Activated CD8-positive, alpha-beta T cell treated with anti-CD3 and anti-CD28 coated beads, Interleukin-2, amount 10 ng/mL, durations not matched to agents 7 days and 5 days (primary cell): Measurements from ENCODE around the gene SHISA5. TPM values are rescaled to one million over a fixed set of nuclear protein-coding genes. Genes with fewer than 3 reads are reported as not detected.

Experiments used
- ATAC-seq: fragments of 150-1000 bp; cut with Tn5 transposase; one replicate; pipeline ENCODE4 v1.10.0; 2021; ENCODE audit warnings: moderate library complexity
- CTCF ChIA-PET: fragments of 350-600 bp; sonication (Branson Sonifier 250); formaldehyde crosslinking; loops from one replicate; lab custom pipeline; 2021; ENCODE audit warnings: antibody characterized with exemption; lab: Charles Lee
- POLR2A ChIA-PET: fragments of 350-600 bp; sonication (Branson Sonifier 250); formaldehyde crosslinking; loops from one replicate; lab custom pipeline; 2021; ENCODE audit warnings: antibody characterized with exemption; lab: Charles Lee
- DNase-seq: peaks from one replicate; pipeline ENCODE4 v3.0.0-alpha.2; 2020
- H3K27ac Mint-ChIP-seq: one replicate; pipeline ENCODE4 v1.8.0; 2021; ENCODE audit warnings: mild to moderate bottlenecking, mixed read lengths
- H3K27me3 Mint-ChIP-seq: one replicate; pipeline ENCODE4 v1.8.0; 2021; ENCODE audit warnings: low read depth, mixed read lengths
- H3K36me3 Mint-ChIP-seq: one replicate; pipeline ENCODE4 v1.8.0; 2021; ENCODE audit warnings: low read depth, mixed read lengths
- H3K4me1 Mint-ChIP-seq: one replicate; pipeline ENCODE4 v1.8.0; 2021; ENCODE audit warnings: low read depth, mixed read lengths
- H3K4me3 Mint-ChIP-seq: one replicate; pipeline ENCODE4 v1.8.0; 2021; ENCODE audit warnings: mild to moderate bottlenecking, mixed read lengths
- H3K9me3 Mint-ChIP-seq: one replicate; pipeline ENCODE4 v1.8.0; 2022; ENCODE audit warnings: mixed read lengths; ENCODE audit not compliant: insufficient read depth
- total RNA-seq, 2 experiments: library from RNA; stranded (reverse); gene quantifications; one replicate each; pipeline ENCODE4 v1.2.3, GENCODE V29; 2021

Gene SHISA5
- total RNA-seq, 2 experiments from 2014 or later = 195 to 201 TPM

DNA sequence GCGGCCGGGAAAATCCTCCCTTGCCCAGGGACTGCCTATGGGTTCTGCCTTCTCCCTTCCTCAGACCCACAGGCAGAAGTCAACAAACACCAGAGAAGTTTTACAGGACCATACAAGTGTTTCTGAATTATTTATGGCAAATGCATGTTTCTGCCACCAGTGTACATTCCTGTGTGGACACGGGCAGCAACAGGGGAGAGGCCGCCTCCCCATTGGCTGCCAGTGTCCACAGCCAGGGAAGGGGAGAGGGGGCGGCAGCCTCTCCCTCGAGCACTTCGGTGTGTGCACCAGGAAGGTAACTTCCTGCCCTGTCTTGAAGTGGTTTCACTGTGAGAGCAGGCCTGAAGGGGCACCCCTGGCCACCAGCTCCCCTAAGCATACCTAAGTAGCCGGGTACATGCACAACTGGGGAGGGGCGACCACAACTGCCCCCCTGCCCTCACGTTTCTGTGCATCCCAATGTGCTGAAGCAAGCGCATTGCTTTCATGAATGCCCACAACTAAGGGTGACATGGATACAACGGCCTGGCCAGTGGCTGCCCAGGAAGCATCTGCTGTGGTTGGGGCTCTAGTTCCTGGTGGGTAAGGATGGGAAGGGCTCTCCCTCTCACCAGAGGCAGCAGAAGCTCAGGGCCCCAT lies 14.8 kb upstream of the SHISA5 start:
- peak; percentile 49 for ATAC-seq
- Mint-ChIP-seq H3K4me1 (peaks cover 67% of the 10 kb centered on the region), H3K27me3 (no peaks in the 10 kb centered on the region), H3K27ac (peak overlapping the region; percentile 82), H3K4me3 (no peak overlapping the region), H3K9me3 (no peaks in the 10 kb centered on the region), H3K36me3 (peaks cover 24% of the 10 kb centered on the region)
- ChIA-PET CTCF (interaction anchor here (0.6 to 1.6 kb wide), 3 partner anchors 10 to 83 kb away, joined by 3 to 7 read pairs (median 3); partner anchors contain the start of genes CCDC51 and TMA7), POLR2A (no interaction called here)
- peak; percentile 41 for DNase-seq

DNA sequence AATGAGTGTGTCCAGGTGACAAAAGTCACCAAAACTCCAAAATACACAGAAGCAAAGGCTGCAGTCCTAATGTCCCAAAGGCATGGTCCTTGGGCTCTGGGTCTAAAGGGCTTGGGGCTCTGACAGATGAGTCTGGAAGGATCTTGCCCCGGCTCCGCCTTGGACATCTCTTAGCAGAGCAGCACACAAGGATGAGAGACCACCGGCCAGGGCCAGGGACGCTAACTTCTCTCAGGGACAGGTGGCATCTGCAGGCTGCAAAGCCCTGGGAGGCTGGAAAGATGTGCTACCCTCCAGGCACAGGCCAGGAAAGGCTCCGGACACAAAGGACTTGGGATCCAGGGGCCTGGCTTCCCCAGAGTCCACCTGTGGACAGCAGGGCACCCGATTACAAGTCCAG lies 14.1 kb upstream of the SHISA5 start:
- DNase-seq = no peak
- peaks cover 22% of the 10 kb centered on the region for H3K36me3 Mint-ChIP-seq
- H3K27me3 Mint-ChIP-seq = no peaks in the 10 kb centered on the region
- H3K9me3 Mint-ChIP-seq = no peaks in the 10 kb centered on the region
- H3K4me3 Mint-ChIP-seq = no peak overlapping the region
- peak overlapping the region; percentile 82 for H3K27ac Mint-ChIP-seq
- H3K4me1 Mint-ChIP-seq = peaks cover 69% of the 10 kb centered on the region
- ATAC-seq = no peak
- ChIA-PET CTCF (interaction anchor here (1.6 kb wide), 1 partner anchor 82 kb away, joined by 7 read pairs; no protein-coding TSS in a partner anchor), POLR2A (no interaction called here)

- peaks cover 73% of the 10 kb centered on the region for H3K4me1 Mint-ChIP-seq
- ATAC-seq (no peak), DNase-seq (peak; percentile 46)
- peaks cover 4% of the 10 kb centered on the region for H3K27me3 Mint-ChIP-seq
- ChIA-PET CTCF (interaction anchor here (0.8 to 4.0 kb wide), 5 partner anchors 10 to 80 kb away, joined by 3 to 29 read pairs (median 10); no protein-coding TSS in a partner anchor), POLR2A (interaction anchor here (2.0 kb wide), 1 partner anchor 50 kb away, joined by 9 read pairs; a partner anchor contains a TSS)
- H3K36me3 Mint-ChIP-seq = peaks cover 17% of the 10 kb centered on the region
- no peaks in the 10 kb centered on the region for H3K9me3 Mint-ChIP-seq
- peak overlapping the region; percentile 77 for H3K27ac Mint-ChIP-seq
- H3K4me3 Mint-ChIP-seq = peak overlapping the region; percentile 50
Measured at GRCh38 chr3:48516571-48516970, 12.6 kb upstream of the SHISA5 start.

DNA sequence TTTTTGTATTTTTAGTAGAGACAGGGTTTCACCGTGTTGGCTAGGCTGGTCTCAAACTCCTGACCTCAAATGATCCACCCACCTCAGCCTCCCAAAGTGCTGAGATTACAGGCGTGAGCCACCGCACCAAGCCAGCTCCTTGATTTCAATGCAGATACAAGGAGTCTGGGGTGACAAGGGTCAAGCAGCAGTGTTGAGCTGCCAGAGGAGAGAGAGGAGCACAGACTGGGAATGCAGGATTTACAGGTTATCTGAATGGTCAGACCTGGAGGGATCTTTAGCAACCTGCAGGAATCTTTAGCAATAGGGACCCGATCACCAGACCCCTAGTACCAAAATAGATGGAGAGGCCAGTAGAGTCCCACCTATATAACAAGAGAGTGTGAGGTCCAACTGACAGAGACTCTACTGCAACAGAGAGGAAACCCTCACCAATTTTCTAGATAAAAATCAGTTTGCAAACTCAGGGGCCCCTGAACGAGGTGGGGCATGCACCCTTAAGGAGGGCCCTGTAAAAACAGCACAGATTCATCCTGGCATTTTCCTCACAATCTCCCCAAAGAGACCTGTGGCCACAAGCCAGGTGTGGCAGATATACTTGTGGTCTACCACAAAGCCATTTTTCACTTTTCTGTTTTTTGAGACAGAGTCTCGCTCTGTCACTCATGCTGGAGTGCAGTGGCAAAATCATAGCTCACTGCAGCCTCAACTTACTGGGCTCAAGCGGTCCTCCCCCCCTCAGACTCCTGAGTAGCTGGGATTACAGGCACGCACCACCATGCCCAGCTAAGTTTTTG lies 10.7 kb upstream of the SHISA5 start:
- DNase-seq = peak; percentile 77
- POLR2A ChIA-PET = interaction anchor here (0.6 to 3.7 kb wide), 5 partner anchors 9 to 58 kb away, joined by 3 to 14 read pairs (median 4); a partner anchor contains a TSS

DNA sequence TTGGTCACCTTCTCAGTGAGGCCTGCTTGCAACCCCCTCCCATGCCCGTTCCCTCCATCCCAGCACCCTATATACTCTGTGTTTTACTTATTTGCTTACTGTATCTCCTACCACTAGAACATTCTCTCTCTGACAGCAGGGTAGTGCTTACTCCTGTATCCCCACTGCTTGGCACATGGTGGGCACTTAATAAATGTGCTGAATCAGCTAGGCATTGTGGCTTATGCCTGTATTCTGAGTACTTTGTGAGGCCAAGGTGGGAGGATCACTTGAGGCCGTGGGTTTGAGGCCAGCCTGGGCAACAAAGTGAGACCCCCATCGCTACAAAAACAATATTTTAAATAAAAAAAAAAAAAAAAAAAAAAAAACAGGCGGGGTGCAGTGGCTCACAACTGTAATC lies 7.6 kb upstream of the SHISA5 start:
- Mint-ChIP-seq H3K27ac (no peak overlapping the region), H3K4me3 (no peak overlapping the region), H3K27me3 (peaks cover 6% of the 10 kb centered on the region), H3K9me3 (no peaks in the 10 kb centered on the region), H3K36me3 (peaks cover 2% of the 10 kb centered on the region), H3K4me1 (peaks cover 49% of the 10 kb centered on the region)
- CTCF ChIA-PET = interaction anchor here (0.9 to 10.0 kb wide), 4 partner anchors 18 to 111 kb away, joined by 3 to 117 read pairs (median 4); no protein-coding TSS in a partner anchor
- no peak for DNase-seq
- POLR2A ChIA-PET = no interaction called here
- ATAC-seq = no peak

More for the DNA sequence above, 10.7 kb upstream of the SHISA5 start:
- H3K36me3 Mint-ChIP-seq = peaks cover 12% of the 10 kb centered on the region
- H3K4me3 Mint-ChIP-seq = peak overlapping the region; percentile 43
- no peaks in the 10 kb centered on the region for H3K9me3 Mint-ChIP-seq
- ATAC-seq = peak; percentile 73
- H3K4me1 Mint-ChIP-seq = peaks cover 65% of the 10 kb centered on the region
- peak overlapping the region; percentile 75 for H3K27ac Mint-ChIP-seq
- CTCF ChIA-PET = interaction anchor here (0.8 to 4.0 kb wide), 9 partner anchors 8 to 114 kb away, joined by 3 to 29 read pairs (median 5); partner anchors contain the start of gene SHISA5
- peaks cover 6% of the 10 kb centered on the region for H3K27me3 Mint-ChIP-seq

DNA sequence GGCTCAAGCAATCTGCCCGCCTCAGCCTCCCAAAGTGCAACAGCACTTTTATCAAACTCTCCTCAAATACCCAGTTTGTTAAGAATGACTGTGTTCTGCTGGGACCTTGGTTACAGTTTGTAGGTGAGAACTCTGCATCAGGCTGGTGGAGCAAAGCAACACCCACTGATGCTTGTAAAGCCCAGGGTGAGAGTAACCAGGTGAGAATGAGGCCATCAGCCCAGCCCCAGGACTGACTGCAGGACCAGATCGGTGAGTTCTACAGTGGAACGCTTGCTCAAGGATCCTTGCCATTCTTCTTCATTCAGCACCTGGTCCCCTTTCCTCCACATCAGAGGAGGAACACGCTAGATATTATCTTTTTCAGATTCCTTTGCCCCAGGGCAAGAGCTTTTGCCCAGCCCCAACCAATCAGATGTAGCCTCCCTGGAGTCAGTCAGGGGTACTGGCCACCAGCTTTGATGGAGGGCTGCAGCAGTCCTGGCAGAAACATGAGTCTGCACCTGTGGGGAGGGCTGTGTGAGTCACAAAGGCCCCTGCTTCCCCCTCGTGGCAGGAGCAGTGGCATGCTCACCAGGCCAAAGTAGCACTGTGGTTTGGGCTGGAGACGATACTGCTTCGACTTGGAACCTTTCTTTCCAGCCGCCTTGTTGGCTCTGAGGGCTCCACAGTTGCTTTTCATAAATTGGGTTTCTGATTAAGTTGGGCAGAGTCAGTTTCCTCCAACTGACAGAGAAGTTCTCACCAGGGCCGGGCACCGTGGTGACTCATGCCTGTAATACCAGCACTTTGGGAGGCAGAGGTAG lies 3.5 kb upstream of the SHISA5 start:
- ChIA-PET CTCF (interaction anchor here (0.6 to 10.0 kb wide), 31 partner anchors 8 to 267 kb away, joined by 3 to 117 read pairs (median 4); partner anchors contain the start of genes ATRIP, CCDC51, TMA7 and ZNF589), POLR2A (interaction anchor here (0.6 to 2.3 kb wide), 6 partner anchors 35 to 75 kb away, joined by 3 to 15 read pairs (median 4); a partner anchor contains a TSS)
- H3K27me3 Mint-ChIP-seq = peaks cover 6% of the 10 kb centered on the region
- peak overlapping the region; percentile 81 for H3K27ac Mint-ChIP-seq
- no peaks in the 10 kb centered on the region for H3K36me3 Mint-ChIP-seq
- peaks cover 53% of the 10 kb centered on the region for H3K4me1 Mint-ChIP-seq
- H3K9me3 Mint-ChIP-seq = no peaks in the 10 kb centered on the region
- ATAC-seq = peak; percentile 87
- DNase-seq = peak; percentile 86
- H3K4me3 Mint-ChIP-seq = no peak overlapping the region

DNA sequence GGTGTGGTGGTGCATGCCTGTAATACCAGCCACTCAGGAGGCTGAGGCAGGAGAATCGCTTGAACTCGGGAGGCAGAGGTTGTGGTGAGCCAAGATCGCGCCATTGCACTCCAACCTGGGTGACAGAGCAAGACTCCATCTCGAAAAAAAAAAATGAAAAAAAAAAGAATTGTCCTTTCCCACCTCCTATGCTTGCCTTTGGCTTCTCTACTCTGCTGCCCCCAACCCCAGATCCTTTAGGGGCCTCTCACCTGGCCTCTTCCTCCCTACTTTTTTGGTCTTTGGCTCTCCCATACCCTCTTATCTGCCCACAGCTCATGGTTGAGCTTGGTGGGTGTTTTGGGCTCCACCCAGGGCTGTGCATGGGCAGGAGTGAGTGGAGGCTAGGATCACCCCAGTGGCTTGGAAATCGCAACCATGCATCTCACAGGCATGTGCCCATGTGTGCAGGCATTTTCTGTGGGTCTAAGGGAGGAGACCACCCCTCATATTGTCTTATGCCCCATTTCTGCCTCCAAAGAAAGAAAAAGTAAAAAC lies 2.1 kb upstream of the SHISA5 start:
- Mint-ChIP-seq H3K4me1 (peaks cover 62% of the 10 kb centered on the region), H3K36me3 (peaks cover 11% of the 10 kb centered on the region), H3K27ac (no peak overlapping the region), H3K9me3 (no peaks in the 10 kb centered on the region), H3K4me3 (no peak overlapping the region), H3K27me3 (peaks cover 2% of the 10 kb centered on the region)
- no peak for ATAC-seq
- CTCF ChIA-PET = interaction anchor here (1.0 to 10.0 kb wide), 9 partner anchors 9 to 106 kb away, joined by 3 to 117 read pairs (median 16); partner anchors contain the start of genes CCDC51 and TMA7
- no peak for DNase-seq
- POLR2A ChIA-PET = interaction anchor here (2.5 to 3.6 kb wide), 2 partner anchors 33 to 66 kb away, joined by 9 to 35 read pairs; partner anchors contain the start of genes CCDC51 and TMA7

- ATAC-seq = no peak
- POLR2A ChIA-PET = interaction anchor here (0.6 to 3.6 kb wide), 6 partner anchors 26 to 65 kb away, joined by 3 to 35 read pairs (median 7); partner anchors contain the start of genes CCDC51 and TMA7
- peaks cover 17% of the 10 kb centered on the region for H3K36me3 Mint-ChIP-seq
- H3K4me3 Mint-ChIP-seq = peak overlapping the region; percentile 79
- CTCF ChIA-PET = interaction anchor here (1.0 to 10.0 kb wide), 5 partner anchors 32 to 104 kb away, joined by 3 to 117 read pairs (median 4); no protein-coding TSS in a partner anchor
- DNase-seq = no peak
- peaks cover 64% of the 10 kb centered on the region for H3K4me1 Mint-ChIP-seq
- no peaks in the 10 kb centered on the region for H3K9me3 Mint-ChIP-seq
- no peaks in the 10 kb centered on the region for H3K27me3 Mint-ChIP-seq
- no peak overlapping the region for H3K27ac Mint-ChIP-seq
Measured at GRCh38 chr3:48505146-48505545, 1.2 kb upstream of the SHISA5 start.

- ATAC-seq (no peak), DNase-seq (no peak)
- H3K4me3 Mint-ChIP-seq = peak overlapping the region; percentile 79
- POLR2A ChIA-PET = interaction anchor here (1.5 to 3.6 kb wide), 5 partner anchors 24 to 63 kb away, joined by 4 to 35 read pairs (median 9); partner anchors contain the start of genes CCDC51 and TMA7
- no peaks in the 10 kb centered on the region for H3K9me3 Mint-ChIP-seq
- H3K27ac Mint-ChIP-seq = peak overlapping the region; percentile 79
- CTCF ChIA-PET = interaction anchor here (1.1 to 10.0 kb wide), 4 partner anchors 9 to 68 kb away, joined by 3 to 117 read pairs (median 10); no protein-coding TSS in a partner anchor
- peaks cover 22% of the 10 kb centered on the region for H3K36me3 Mint-ChIP-seq
- H3K4me1 Mint-ChIP-seq = peaks cover 64% of the 10 kb centered on the region
- no peaks in the 10 kb centered on the region for H3K27me3 Mint-ChIP-seq
Measured at GRCh38 chr3:48503401-48504050, 448 bp downstream of the SHISA5 start.

- H3K4me3 Mint-ChIP-seq = peak overlapping the region; percentile 79
- no peaks in the 10 kb centered on the region for H3K9me3 Mint-ChIP-seq
- peak overlapping the region; percentile 79 for H3K27ac Mint-ChIP-seq
- peaks cover 64% of the 10 kb centered on the region for H3K4me1 Mint-ChIP-seq
- ChIA-PET CTCF (interaction anchor here (2.0 to 3.2 kb wide), 2 partner anchors 12 to 30 kb away, joined by 4 to 16 read pairs; no protein-coding TSS in a partner anchor), POLR2A (interaction anchor here (2.9 to 3.6 kb wide), 2 partner anchors 30 to 36 kb away, joined by 22 to 35 read pairs; a partner anchor contains a TSS)
- DNase-seq (no peak), ATAC-seq (no peak)
- no peaks in the 10 kb centered on the region for H3K27me3 Mint-ChIP-seq
- peaks cover 28% of the 10 kb centered on the region for H3K36me3 Mint-ChIP-seq
Measured at GRCh38 chr3:48502728-48503168, 1.2 kb downstream of the SHISA5 start.
